CD4-positive, alpha-beta T cell treated with Interleukin-15 for 4 hours (primary cell): ENCODE measurements around the gene C1orf159.
"Not testable (repeated sequence)": the region's sequence is repeated elsewhere in the genome, so short reads cannot be mapped to it uniquely, and the experiment has no call there.

Experiments used
- DNase-seq: peaks from one replicate; pipeline ENCODE4 v3.0.0-alpha.2; 2020; ENCODE audit warnings: low spot score

C1orf159 gene

GRCh38 chr1:1149416-1149815, 33.5 kb upstream of the C1orf159 start:
- no peak for DNase-seq

DNA sequence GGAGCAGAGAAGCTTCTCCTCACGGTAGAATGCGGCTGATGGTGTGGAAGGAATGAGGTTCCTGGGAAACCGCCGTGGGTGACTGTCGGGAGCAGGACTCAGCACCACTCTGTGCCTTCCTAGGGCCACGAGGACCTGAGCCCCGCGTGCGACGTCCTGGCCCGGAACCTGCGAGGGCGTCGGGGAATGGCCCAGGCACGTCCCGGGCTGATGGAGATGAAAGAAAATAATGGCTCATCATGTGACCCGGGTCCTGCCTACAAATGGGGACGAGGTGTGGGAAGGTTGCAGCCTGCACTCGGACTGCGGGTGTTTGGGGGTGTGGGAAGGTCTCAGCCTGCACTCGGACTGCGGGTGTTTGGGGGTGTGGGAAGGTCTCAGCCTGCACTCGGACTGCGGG, 32.7 kb upstream of the C1orf159 start:
- DNase-seq, result no peak

DNA sequence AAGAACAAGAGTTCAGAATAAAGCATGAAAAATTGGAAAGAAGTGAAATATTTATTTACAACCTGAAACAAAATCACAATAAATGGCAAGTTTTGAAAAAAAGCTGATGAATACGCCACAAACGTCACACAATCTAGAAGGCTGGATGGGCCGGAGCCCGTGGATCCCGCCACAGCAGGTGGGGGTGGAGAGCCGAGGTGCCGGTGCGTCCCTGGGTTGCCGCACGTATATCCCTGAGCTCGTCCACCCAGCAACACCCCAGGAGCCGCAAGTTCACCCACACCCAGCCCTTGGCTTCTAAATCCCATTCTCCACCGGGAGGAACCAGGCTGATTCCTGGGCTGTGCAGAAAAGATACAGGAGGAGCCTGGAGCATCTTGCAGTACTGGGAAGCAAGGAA, 32.2 kb upstream of the C1orf159 start:
- DNase-seq, result no peak

GRCh38 chr1:1146596-1146995, 30.7 kb upstream of the C1orf159 start:
- DNase-seq, result no peak

DNA sequence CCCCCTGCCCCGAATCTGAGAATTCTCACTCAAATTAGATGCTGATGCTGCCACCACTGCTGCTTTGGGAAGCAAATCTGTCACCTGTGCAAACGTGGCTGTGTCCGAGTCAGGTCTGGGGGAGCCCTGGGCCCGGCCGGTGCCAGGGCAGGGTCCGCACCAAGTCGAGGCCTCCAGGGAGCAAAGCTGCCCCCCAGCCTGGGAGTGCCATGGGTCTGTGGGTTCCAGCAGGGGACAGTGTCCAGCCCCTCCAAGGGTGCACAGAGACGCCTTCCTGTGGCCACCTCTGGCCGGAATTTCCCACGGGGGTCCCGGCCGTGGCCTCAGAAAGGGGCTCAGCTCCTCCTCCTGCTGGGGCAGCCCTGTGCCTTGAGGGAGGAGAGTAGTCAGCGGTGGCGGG, 30.1 kb upstream of the C1orf159 start:
- no peak for DNase-seq

DNA sequence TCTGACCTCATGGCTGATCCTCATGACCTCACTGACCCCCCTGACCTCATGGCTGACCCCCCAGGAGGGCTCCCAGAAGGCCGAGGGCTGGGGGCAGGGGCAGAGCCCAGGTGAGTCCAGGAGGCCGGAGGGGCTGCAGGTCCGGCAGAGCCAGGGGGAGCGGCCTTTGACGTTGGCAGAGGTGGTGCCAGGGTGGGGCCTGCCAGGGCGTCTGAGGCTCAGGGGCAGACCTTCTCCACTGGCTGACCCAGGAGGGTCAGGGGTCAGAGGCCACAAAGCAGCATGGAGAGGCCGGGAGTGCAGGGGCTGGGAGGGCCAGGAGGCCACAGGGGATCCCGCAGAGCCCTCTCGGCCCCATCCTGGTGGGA, 29.6 kb upstream of the C1orf159 start:
- no peak for DNase-seq

- DNase-seq, result no peak
Measured at GRCh38 chr1:1144843-1145546, 29.1 kb upstream of the C1orf159 start.

DNA sequence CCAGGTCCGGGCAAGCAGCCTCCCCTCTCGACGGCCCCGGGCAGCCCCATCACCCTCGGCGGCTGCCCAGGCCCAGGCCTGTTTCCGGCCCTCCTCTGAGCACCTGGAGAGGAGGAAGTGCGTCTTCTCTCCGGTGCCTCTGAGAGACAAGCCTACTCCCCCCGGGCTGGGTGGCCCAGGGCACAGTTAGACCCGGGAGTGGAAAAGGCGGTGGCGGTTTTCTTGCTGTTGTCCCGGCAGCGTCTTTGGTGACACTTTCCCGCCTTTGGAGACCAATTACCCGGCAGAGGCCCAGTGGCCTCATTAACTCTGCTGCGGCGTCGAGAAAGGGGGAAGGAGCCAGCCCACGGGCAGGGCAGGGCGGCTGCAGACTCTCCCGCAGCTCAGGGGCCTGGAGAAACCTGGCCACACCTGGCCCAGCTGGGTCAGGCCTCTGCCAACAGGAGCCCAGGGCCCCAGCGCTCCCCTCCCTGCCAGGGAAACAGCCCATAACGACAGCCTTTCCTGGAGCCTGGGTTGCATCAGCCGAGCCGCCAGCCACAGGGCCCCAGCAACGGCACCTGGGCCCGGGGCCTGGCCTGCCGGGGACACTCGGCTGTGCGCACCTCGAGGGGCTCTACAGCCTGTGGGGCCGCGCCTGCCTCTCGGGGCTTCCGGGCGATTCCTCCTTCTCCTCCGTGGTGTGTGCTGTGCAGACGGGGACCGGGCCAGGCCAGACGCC, 28.4 kb upstream of the C1orf159 start:
- DNase-seq, result peak; percentile 33

DNA sequence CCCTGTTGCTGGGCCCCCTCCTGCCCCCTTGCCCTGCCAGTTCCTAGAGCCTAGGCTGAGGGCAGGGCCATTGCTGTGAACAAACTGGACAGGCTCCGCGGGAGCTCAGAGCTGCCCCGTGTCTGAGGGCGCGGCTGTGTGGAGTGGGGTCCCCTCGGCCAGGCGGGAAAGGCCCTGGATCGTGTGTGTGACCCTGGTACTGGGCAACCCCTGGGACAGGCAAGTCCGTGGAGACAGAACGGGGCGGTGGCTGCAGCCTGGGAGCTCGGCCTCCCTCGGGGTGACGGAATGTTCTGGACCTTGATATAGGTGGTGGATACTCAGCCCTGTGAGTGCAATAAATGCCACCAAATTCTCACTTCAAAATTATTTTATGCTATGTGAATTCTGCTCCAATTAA, 27.7 kb upstream of the C1orf159 start:
- no peak for DNase-seq

GRCh38 chr1:1142844-1143243, 27.0 kb upstream of the C1orf159 start:
- no peak for DNase-seq

DNA sequence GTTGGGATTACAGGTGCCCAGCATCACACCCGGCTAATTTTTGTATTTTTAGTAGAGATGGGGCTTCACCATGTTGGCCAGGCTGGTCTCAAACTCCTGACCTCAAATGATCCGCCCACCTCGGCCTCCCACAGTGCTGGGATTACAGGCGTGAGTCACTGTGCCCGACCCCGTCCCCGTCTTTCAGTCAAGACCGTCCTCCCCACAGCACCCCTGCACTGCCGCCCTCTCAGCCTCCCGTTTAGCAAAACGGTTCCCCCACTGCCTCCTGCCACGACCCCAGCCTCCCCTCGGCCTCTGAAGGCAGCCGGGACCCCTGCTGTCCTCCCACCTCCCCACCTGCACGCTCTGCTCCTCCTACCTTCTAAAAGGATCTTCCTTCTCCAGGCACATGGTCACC, 26.5 kb upstream of the C1orf159 start:
- not testable (repeated sequence) for DNase-seq

DNA sequence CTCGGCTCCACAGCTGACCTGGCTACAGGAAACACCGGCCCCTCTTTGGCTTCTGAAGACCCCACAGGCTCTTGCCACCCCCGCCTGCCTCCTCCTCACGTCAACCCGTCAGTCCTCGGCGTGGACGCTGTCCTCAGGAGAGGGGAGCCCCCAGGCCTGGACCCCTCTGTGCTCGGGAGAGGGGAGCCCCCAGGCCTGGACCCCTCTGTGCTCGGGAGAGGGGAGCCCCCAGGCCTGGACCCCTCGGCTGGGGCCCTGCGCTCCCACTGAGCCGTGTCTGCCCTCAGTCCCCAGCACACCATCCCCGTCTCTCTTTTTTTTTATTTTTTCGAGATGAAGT, 26.0 kb upstream of the C1orf159 start:
- DNase-seq, result no peak

- no peak for DNase-seq
Measured at GRCh38 chr1:1141244-1141910, 25.5 kb upstream of the C1orf159 start.

DNA sequence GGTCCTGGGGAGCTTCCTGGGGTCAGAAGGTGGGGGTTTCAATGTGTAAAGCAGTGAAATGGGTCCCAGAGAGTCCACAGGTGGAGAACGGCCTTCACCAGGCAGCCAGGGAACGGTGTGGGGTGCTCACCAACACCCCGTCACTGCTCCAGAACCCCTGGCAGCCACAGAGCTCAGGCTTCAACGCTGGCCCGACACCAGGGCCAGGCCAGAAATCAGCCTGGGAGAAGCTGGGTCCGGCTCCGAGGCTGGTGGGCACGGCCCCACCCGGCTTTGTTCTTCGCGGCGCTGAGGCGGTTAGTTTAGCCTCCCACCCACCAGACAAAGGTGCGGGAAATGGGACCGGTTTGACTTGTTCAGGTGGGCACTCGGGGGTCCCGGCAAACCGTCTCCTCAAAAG, 24.8 kb upstream of the C1orf159 start:
- no peak for DNase-seq

DNA sequence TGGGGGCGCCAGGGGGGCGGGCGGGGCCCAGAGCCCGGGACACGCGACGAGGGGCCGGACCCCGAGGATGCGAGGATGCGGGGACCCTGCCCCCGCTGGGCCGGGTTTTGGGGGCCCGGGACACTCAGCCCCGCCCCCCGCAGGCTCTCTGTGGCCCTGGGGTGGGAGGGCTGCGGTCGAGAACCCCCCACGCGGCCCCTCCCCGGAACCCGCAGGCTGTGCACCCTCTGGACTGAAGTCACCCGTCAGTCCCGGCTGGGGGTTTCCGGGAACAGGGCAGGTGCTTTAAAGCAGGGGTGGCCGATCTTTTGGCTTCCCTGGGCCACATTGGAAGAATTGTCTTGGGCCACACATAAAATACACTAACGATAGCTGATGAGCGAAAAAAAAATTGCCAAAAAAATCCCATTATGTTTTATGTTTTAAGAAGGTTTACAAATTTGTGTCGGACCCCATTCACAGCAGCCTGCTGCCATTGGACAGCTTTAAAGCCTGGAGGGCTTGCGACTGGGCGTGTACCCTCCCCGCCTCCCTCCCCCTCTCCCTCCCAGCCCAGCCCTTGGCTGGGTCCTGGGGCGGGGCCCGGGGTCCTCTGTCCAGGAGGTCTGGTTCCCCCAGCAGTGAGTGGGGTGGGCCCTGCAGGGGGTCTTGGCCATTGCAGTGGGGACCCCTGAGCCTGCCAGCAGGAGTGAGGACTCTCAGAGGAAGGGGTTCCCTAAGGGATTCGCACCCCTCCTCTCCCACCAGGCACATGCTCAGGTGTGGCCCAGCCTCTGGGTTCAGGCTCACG, 21.6 kb upstream of the C1orf159 start:
- DNase-seq, result peak; percentile 76

GRCh38 chr1:1136547-1137230, 20.8 kb upstream of the C1orf159 start:
- DNase-seq, result no peak

DNA sequence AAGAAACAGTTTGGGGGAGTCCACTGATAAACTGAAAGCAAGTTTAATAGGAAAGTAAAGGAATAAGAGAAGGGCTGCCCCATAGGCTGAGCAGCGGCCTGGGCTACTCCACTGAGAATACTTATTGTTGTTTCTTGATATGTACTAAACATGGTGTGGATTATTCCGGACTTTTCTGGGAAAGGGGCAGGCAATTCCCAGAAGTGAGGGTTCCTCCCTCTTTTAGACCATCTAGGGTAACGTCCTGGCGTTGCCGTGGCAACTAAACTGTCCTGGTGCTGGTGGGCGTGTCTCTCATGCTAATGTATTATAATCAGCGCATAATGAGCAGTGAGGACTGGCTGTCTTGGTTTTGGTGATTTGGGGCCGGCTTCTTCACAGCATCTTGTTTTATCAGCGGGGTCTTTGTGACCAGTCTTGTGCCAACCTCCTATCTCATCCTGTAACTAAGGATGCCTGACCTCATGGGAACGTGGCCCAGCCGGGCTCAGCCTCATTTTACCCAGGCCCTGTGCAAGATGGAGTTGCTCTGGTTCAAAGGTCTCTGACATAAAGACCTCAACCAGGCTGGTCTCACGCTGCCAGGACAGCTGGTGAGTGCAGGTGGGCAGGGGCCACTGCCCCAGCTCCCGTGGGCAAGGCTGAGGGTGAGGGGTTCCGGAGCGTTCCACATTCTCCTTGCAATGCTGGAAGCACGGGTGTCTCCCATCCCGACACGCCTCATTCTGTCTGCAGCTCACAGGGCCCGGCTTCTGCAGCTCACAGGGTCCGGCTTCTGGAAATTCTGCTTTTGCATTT, 19.6 kb upstream of the C1orf159 start:
- DNase-seq, result no peak

GRCh38 chr1:1134300-1134970, 18.5 kb upstream of the C1orf159 start:
- DNase-seq, result no peak

- DNase-seq, result no peak
Measured at GRCh38 chr1:1132956-1133750, 17.3 kb upstream of the C1orf159 start.
